ENCODE data around the gene FOXP2.
"Not testable (repeated sequence)": the region's sequence is repeated elsewhere in the genome, so short reads cannot be mapped to it uniquely, and the experiment has no call there.

The FOXP2 gene

GRCh38 chr7:114539575-114539974 lies 125.0 kb downstream of the FOXP2 start:
- in situ Hi-C loops (cut with HindIII; ENCODE audit: low sequenced_read_pairs): no loop called here
- no peak overlapping the region for H3K4me3 ChIP-seq (ENCODE audit: low read depth, low read length)
- DNase-seq (ENCODE audit: low read depth, low spot score): peak; percentile 40
- peak; percentile 74 for TF ChIP-seq CTCF (IDR thresholded peaks at IDR 0.05; ENCODE audit: low read depth, low read length)

DNA sequence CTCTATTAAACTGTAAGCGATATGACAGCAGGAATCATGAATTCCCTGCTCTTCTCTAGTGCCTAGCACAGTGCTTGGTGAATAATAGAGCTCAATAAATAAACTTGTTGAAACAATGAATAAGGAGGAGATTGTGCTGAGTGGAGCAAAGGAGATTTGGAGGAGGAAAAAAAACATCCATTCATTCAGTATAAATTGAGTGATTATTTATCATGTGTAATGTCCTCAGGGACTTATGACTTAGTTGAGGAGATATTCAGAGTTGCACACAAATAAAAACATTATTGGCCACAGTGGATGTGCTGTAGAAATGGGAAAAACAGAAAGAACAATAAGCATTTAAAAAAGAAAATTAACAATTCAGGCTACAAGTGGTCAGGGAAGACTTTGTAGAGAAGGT lies 125.7 kb downstream of the FOXP2 start:
- in situ Hi-C loops (cut with HindIII; ENCODE audit: low sequenced_read_pairs): no loop called here
- DNase-seq (ENCODE audit: low read depth, low spot score): no peak
- no peak for TF ChIP-seq CTCF (IDR thresholded peaks at IDR 0.05; ENCODE audit: low read depth, low read length)
- H3K4me3 ChIP-seq (ENCODE audit: low read depth, low read length): no peak overlapping the region

DNA sequence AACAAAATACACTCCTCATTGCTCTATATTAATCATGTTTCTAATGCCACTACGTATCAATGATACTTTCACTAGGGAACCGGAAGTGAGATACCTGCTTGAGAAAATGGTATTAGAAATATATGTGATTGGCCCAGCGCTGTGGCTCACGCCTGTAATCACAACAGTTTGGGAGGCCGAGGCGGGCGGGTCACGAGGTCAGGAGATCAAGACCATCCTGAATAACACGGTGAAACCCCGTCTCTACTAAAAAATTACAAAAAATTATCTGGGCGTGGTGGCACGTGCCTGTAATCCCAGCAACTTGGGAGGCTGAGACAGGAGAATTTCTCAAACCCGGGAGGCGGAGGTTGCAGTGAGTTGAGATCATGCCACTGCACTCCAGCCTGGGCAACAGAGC lies 132.7 kb downstream of the FOXP2 start:
- DNase-seq (ENCODE audit: low read depth, low spot score); in situ Hi-C loops (cut with HindIII; ENCODE audit: low sequenced_read_pairs); H3K4me3 ChIP-seq (ENCODE audit: low read depth, low read length): not testable (repeated sequence)

- TF ChIP-seq CTCF (IDR thresholded peaks at IDR 0.05; ENCODE audit: low read depth, low read length): no peak
- in situ Hi-C loops (cut with HindIII; ENCODE audit: low sequenced_read_pairs): no loop called here
- no peak overlapping the region for H3K4me3 ChIP-seq (ENCODE audit: low read depth, low read length)
- peak; percentile 9 for DNase-seq (ENCODE audit: low read depth, low spot score)
Measured at GRCh38 chr7:114548081-114548980, 133.7 kb downstream of the FOXP2 start.

- in situ Hi-C loops (cut with HindIII; ENCODE audit: low sequenced_read_pairs): no loop called here
- DNase-seq (ENCODE audit: low read depth, low spot score): peak; percentile 29
- TF ChIP-seq CTCF (IDR thresholded peaks at IDR 0.05; ENCODE audit: low read depth, low read length): no peak
- H3K4me3 ChIP-seq (ENCODE audit: low read depth, low read length): no peak overlapping the region
Measured at GRCh38 chr7:114554781-114555537, 140.3 kb downstream of the FOXP2 start.

DNA sequence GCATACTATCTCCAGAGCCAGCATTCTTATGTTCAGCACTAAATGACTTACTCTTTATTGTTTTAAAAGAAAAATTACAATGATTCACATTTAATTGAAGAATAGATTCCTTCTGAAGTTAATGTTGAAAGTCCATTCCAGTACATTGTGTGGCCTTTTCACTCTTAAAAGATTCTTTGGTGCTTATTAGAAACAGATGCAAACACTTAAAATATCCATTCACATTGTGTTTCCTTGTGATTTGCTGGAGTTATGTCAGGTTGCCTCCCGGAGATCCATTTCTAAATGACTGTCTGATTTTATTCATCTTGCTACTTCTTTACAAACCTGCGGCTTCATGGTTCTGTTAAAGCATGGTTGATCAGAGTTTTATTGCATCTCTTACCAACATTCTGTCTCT lies 152.8 kb downstream of the FOXP2 start:
- in situ Hi-C loops (cut with HindIII; ENCODE audit: low sequenced_read_pairs): no loop called here
- H3K4me3 ChIP-seq (ENCODE audit: low read depth, low read length): no peak overlapping the region
- no peak for TF ChIP-seq CTCF (IDR thresholded peaks at IDR 0.05; ENCODE audit: low read depth, low read length)
- DNase-seq (ENCODE audit: low read depth, low spot score): no peak

GRCh38 chr7:114569220-114569619 lies 154.6 kb downstream of the FOXP2 start:
- H3K4me3 ChIP-seq (ENCODE audit: low read depth, low read length): no peak overlapping the region
- in situ Hi-C loops (cut with HindIII; ENCODE audit: low sequenced_read_pairs): no loop called here
- TF ChIP-seq CTCF (IDR thresholded peaks at IDR 0.05; ENCODE audit: low read depth, low read length): no peak
- DNase-seq (ENCODE audit: low read depth, low spot score): no peak

Measured in astrocyte of the spinal cord (primary cell).